Measurements from ENCODE around the gene GPR61. TPM values are rescaled to one million over a fixed set of nuclear protein-coding genes. Genes with fewer than 3 reads are reported as not detected.

The GPR61 gene
- total RNA-seq, 1 experiment from 2014 or later, result not detected

DNA sequence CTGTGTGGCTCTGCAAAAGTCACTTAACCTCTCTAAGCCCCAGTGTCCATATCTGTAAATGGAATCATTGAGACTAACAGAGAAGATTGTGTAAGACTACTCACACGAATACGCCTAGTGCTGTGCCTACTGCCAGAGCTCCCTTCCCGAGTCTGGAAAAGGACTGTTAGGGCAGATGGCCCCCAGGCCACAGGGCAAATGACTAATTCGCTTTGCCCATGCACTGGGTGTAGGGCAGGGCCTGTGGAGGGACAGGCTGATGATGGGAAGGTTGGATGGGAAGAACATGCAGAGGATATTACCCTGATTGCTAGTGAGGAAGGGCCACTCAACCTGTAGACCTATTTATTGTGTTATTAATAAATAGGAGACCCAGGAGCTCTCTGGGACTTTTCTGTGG, 4.2 kb upstream of the GPR61 start:
- no TSS peak for BruUV-seq (replicated peaks)
- CTCF ChIA-PET, result interaction anchor here (0.6 kb wide), 1 partner anchor 568 kb away, joined by 4 read pairs; no protein-coding TSS in a partner anchor
- no peak for TF ChIP-seq EZH2 (IDR thresholded peaks at IDR 0.05; ENCODE audit: low read depth)

DNA sequence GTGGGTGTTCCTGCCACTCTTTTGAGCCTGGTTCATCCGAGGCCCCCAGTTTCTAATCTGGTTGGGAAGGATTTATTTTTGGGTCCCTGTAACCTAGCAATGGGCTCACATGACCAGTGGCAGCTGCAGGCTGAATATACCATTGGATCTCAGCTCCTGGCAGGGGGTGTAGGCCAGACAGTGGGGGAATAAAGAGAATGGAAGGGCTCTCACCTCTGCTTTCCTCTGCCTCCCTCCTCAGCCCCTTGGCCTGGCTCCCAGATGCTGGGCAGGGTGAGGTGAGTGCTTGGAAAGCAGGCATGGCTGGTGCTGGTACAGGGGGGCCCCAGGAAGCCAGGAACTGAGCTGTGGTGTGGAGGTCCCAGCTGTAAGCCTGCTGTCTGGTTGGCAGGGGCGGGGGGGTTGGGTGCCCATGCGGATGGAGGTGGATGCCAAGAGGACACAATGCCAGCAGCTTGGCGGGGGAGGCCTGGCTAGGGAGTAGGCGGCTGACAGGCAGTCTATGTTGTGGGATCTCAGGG, 3.6 kb upstream of the GPR61 start:
- no peak overlapping the region for H3K27ac ChIP-seq

More for the DNA sequence above, 4.2 kb upstream of the GPR61 start:
- H3K9me2 ChIP-seq (ENCODE audit: insufficient read depth), result peaks cover 4% of the 10 kb centered on the region; the same call in 1 of the 2 replicates
- no peaks in the 10 kb centered on the region for H3K36me3 ChIP-seq (ENCODE audit: low read depth)
- H3K27ac ChIP-seq, result no peak overlapping the region
- no peak overlapping the region for H3K4me2 ChIP-seq
- peaks cover 5% of the 10 kb centered on the region; the same call in 1 of the 2 replicates for H3F3A ChIP-seq (ENCODE audit: insufficient read depth, low read depth)
- H2AFZ ChIP-seq, result no peak overlapping the region
- no peaks in the 10 kb centered on the region for H3K9me3 ChIP-seq (ENCODE audit: insufficient read depth, low read depth)
- no peak for DNase-seq
- H4K20me1 ChIP-seq (ENCODE audit: insufficient read depth), result no peaks in the 10 kb centered on the region
- POLR2A ChIA-PET (ENCODE audit: unreplicated experiment), result no interaction called here
- H3K27me3 ChIP-seq (ENCODE audit: insufficient read depth, low read depth), result peaks cover 14% of the 10 kb centered on the region
- no peak overlapping the region for H3K4me3 ChIP-seq
- H3K4me1 ChIP-seq (replicated peaks; ENCODE audit: insufficient read depth), result no peaks in the 10 kb centered on the region
- H3K79me2 ChIP-seq (ENCODE audit: low read depth), result no peaks in the 10 kb centered on the region
- intact Hi-C loops (cut with micrococcal nuclease; ENCODE audit: unreplicated experiment), result no loop called here

DNA sequence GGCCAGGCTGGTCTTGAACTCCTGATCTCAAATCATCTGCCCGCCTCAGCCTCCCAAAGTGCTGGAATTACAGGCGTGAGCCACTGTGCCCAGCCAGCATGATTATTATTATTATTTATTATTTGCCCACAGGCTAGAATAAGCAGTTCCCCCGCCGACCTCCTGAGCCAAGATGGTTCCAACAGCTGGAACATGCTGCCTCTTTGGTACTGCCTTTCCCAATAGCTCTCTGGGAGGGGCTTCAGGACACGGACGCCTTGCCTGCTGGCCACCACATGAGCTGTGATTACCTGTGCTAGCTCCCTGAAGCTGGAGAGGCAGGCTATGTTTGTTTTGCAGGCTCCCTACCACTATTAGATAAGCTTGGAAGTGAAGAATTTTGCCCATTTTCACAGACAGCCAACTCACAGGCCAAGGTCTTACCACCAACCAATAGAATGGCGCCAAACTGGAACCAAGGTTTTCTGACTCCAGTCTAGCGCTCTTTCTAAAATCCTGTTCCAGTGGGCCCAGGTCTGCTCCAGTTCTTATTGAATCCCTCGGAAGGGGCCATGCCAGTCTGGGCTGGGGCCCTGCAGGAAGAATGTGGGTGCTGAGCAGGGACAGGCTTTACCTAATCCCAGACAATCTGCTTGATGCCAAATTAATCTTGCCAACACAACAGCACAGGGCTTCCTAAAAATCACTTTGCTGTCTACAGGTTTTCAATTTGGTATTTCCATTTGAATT, 2.1 kb upstream of the GPR61 start:
- peaks cover 5% of the 10 kb centered on the region; the same call in 1 of the 2 replicates for H3F3A ChIP-seq (ENCODE audit: insufficient read depth, low read depth)
- DNase-seq, result no peak
- no peak overlapping the region for H3K4me3 ChIP-seq
- no peaks in the 10 kb centered on the region for H3K79me2 ChIP-seq (ENCODE audit: low read depth)
- TF ChIP-seq, protein P1, sequence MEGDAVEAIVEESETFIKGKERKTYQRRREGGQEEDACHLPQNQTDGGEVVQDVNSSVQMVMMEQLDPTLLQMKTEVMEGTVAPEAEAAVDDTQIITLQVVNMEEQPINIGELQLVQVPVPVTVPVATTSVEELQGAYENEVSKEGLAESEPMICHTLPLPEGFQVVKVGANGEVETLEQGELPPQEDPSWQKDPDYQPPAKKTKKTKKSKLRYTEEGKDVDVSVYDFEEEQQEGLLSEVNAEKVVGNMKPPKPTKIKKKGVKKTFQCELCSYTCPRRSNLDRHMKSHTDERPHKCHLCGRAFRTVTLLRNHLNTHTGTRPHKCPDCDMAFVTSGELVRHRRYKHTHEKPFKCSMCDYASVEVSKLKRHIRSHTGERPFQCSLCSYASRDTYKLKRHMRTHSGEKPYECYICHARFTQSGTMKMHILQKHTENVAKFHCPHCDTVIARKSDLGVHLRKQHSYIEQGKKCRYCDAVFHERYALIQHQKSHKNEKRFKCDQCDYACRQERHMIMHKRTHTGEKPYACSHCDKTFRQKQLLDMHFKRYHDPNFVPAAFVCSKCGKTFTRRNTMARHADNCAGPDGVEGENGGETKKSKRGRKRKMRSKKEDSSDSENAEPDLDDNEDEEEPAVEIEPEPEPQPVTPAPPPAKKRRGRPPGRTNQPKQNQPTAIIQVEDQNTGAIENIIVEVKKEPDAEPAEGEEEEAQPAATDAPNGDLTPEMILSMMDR (conservative IDR thresholded peaks at IDR 0.05), result no peak
- TF ChIP-seq EZH2 (IDR thresholded peaks at IDR 0.05; ENCODE audit: low read depth), result no peak
- no peak overlapping the region for H2AFZ ChIP-seq
- no peaks in the 10 kb centered on the region for H4K20me1 ChIP-seq (ENCODE audit: insufficient read depth)
- ChIA-PET POLR2A (ENCODE audit: unreplicated experiment) (no interaction called here), CTCF (no interaction called here)
- no peaks in the 10 kb centered on the region for H3K36me3 ChIP-seq (ENCODE audit: low read depth)
- H3K27me3 ChIP-seq (ENCODE audit: insufficient read depth, low read depth), result peaks cover 24% of the 10 kb centered on the region
- intact Hi-C loops (cut with micrococcal nuclease; ENCODE audit: unreplicated experiment), result no loop called here
- H3K4me1 ChIP-seq (replicated peaks; ENCODE audit: insufficient read depth), result no peaks in the 10 kb centered on the region
- no peak overlapping the region for H3K4me2 ChIP-seq
- no peak overlapping the region for H3K27ac ChIP-seq
- BruUV-seq (replicated peaks), result no TSS peak
- no peaks in the 10 kb centered on the region for H3K9me3 ChIP-seq (ENCODE audit: insufficient read depth, low read depth)
- H3K9me2 ChIP-seq (ENCODE audit: insufficient read depth), result peaks cover 4% of the 10 kb centered on the region; the same call in 1 of the 2 replicates

More for the DNA sequence above, 3.6 kb upstream of the GPR61 start:
- no peaks in the 10 kb centered on the region for H4K20me1 ChIP-seq (ENCODE audit: insufficient read depth)
- no peak for DNase-seq
- H3K4me2 ChIP-seq, result no peak overlapping the region
- ChIA-PET CTCF (interaction anchor here (0.6 kb wide), 1 partner anchor 567 kb away, joined by 4 read pairs; no protein-coding TSS in a partner anchor), POLR2A (ENCODE audit: unreplicated experiment) (no interaction called here)
- peaks cover 5% of the 10 kb centered on the region; the same call in 1 of the 2 replicates for H3F3A ChIP-seq (ENCODE audit: insufficient read depth, low read depth)
- H3K4me3 ChIP-seq, result no peak overlapping the region
- peaks cover 18% of the 10 kb centered on the region for H3K27me3 ChIP-seq (ENCODE audit: insufficient read depth, low read depth)
- no peaks in the 10 kb centered on the region for H3K36me3 ChIP-seq (ENCODE audit: low read depth)
- intact Hi-C loops (cut with micrococcal nuclease; ENCODE audit: unreplicated experiment), result no loop called here
- no peaks in the 10 kb centered on the region for H3K9me3 ChIP-seq (ENCODE audit: insufficient read depth, low read depth)
- no peaks in the 10 kb centered on the region for H3K79me2 ChIP-seq (ENCODE audit: low read depth)
- no peak overlapping the region for H2AFZ ChIP-seq
- no peaks in the 10 kb centered on the region for H3K4me1 ChIP-seq (replicated peaks; ENCODE audit: insufficient read depth)
- BruUV-seq (replicated peaks), result no TSS peak
- peaks cover 4% of the 10 kb centered on the region; the same call in 1 of the 2 replicates for H3K9me2 ChIP-seq (ENCODE audit: insufficient read depth)
- no peak for TF ChIP-seq EZH2 (IDR thresholded peaks at IDR 0.05; ENCODE audit: low read depth)
- TF ChIP-seq, protein P1 (conservative IDR thresholded peaks at IDR 0.05), result no peak
